Measurements from ENCODE around the gene UBE2E1. TPM values are rescaled to one million over a fixed set of nuclear protein-coding genes. Genes with fewer than 3 reads are reported as not detected.
"Not testable (repeated sequence)": the region's sequence is repeated elsewhere in the genome, so short reads cannot be mapped to it uniquely, and the experiment has no call there.

Gene UBE2E1
- total RNA-seq, 1 donor from 2014 or later, result 98.2 TPM

GRCh38 chr3:23845326-23846216 is 39.8 kb downstream of the UBE2E1 start:
- DNase-seq (ENCODE audit: low read depth), result peak; percentile 25

GRCh38 chr3:23849462-23849861 is 43.7 kb downstream of the UBE2E1 start:
- not testable (repeated sequence) for DNase-seq (ENCODE audit: low read depth)

- no peak for DNase-seq (ENCODE audit: low read depth)
Measured at GRCh38 chr3:23856286-23856685, 50.5 kb downstream of the UBE2E1 start.

- DNase-seq (ENCODE audit: low read depth), result peak; percentile 63
Measured at GRCh38 chr3:23859012-23859743, 53.4 kb downstream of the UBE2E1 start.

GRCh38 chr3:23859839-23860382 is 54.2 kb downstream of the UBE2E1 start:
- DNase-seq (ENCODE audit: low read depth), result no peak

GRCh38 chr3:23861689-23862088 is 55.9 kb downstream of the UBE2E1 start:
- no peak for DNase-seq (ENCODE audit: low read depth)

GRCh38 chr3:23863060-23863459 is 57.3 kb downstream of the UBE2E1 start:
- DNase-seq (ENCODE audit: low read depth), result no peak

- DNase-seq (ENCODE audit: low read depth), result no peak
Measured at GRCh38 chr3:23864931-23865330, 59.2 kb downstream of the UBE2E1 start.

- peak; percentile 77 for DNase-seq (ENCODE audit: low read depth)
Measured at GRCh38 chr3:23865595-23866396, 60.0 kb downstream of the UBE2E1 start.

GRCh38 chr3:23867400-23867799 is 61.6 kb downstream of the UBE2E1 start:
- no peak for DNase-seq (ENCODE audit: low read depth)

- no peak for DNase-seq (ENCODE audit: low read depth)
Measured at GRCh38 chr3:23867838-23868237, 62.1 kb downstream of the UBE2E1 start.

GRCh38 chr3:23869977-23870662 is 64.4 kb downstream of the UBE2E1 start:
- DNase-seq (ENCODE audit: low read depth), result no peak

GRCh38 chr3:23870663-23871043 is 64.9 kb downstream of the UBE2E1 start:
- not testable (repeated sequence) for DNase-seq (ENCODE audit: low read depth)

- DNase-seq (ENCODE audit: low read depth), result not testable (repeated sequence)
Measured at GRCh38 chr3:23871361-23871760, 65.6 kb downstream of the UBE2E1 start.

GRCh38 chr3:23872330-23872729 is 66.6 kb downstream of the UBE2E1 start:
- DNase-seq (ENCODE audit: low read depth), result no peak

GRCh38 chr3:23873941-23874340 is 68.2 kb downstream of the UBE2E1 start:
- DNase-seq (ENCODE audit: low read depth), result no peak

GRCh38 chr3:23874359-23875112 is 68.8 kb downstream of the UBE2E1 start:
- peak; percentile 63 for DNase-seq (ENCODE audit: low read depth)

- no peak for DNase-seq (ENCODE audit: low read depth)
Measured at GRCh38 chr3:23875113-23875725, 69.5 kb downstream of the UBE2E1 start.

GRCh38 chr3:23876923-23877322 is 71.2 kb downstream of the UBE2E1 start:
- no peak for DNase-seq (ENCODE audit: low read depth)

Measured in renal cortical epithelial cell (primary cell).